HFF-Myc (cell line): ENCODE data around the gene PTPRN2.
A peak's percentile ranks its signal among the peaks of the same experiment; 100 is the strongest.

Source experiments
- DNase-seq: peaks from one replicate; pipeline ENCODE4 v3.0.0-alpha.2; 2011; ENCODE audit warnings: low read depth; ENCODE audit errors: extremely low read depth
- H3K4me3 ChIP-seq: replicated peaks from 2 replicates; pipeline ENCODE4 v1.5.1; 2011; ENCODE audit warnings: low read depth, mild to moderate bottlenecking, control low read depth, low read length
- TF ChIP-seq, protein P1 (sequence below): IDR thresholded peaks from 2 replicates; pipeline ENCODE4 v1.5.1; 2012; ENCODE audit warnings: mild to moderate bottlenecking, low read depth, low read length, control low read depth; ENCODE audit errors: missing control alignments

The PTPRN2 gene

DNA sequence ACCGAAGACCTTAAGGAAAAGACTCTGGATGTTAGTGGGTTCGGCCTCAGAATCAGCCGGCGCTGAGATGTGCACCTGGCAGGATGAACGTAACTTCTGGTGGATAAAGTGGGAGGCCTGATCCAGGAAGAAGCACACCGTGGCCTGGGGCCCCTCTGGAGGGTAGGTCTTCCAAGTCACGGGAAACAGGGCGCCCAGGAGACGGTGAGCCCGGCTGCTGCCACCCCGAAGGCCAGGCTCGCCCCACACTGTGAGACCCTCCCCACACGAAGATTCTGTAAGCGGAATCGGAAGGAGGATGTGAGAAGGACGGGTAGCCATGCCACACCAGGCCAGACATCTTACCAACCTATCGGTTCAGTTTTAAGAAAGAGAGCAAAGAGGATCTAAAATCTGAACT, 971.8 kb downstream of the PTPRN2 start:
- H3K4me3 ChIP-seq = no peak overlapping the region
- DNase-seq = no peak
- TF ChIP-seq, protein P1, sequence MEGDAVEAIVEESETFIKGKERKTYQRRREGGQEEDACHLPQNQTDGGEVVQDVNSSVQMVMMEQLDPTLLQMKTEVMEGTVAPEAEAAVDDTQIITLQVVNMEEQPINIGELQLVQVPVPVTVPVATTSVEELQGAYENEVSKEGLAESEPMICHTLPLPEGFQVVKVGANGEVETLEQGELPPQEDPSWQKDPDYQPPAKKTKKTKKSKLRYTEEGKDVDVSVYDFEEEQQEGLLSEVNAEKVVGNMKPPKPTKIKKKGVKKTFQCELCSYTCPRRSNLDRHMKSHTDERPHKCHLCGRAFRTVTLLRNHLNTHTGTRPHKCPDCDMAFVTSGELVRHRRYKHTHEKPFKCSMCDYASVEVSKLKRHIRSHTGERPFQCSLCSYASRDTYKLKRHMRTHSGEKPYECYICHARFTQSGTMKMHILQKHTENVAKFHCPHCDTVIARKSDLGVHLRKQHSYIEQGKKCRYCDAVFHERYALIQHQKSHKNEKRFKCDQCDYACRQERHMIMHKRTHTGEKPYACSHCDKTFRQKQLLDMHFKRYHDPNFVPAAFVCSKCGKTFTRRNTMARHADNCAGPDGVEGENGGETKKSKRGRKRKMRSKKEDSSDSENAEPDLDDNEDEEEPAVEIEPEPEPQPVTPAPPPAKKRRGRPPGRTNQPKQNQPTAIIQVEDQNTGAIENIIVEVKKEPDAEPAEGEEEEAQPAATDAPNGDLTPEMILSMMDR = no peak

GRCh38 chr7:157615101-157615817, 972.4 kb downstream of the PTPRN2 start:
- H3K4me3 ChIP-seq = no peak overlapping the region
- TF ChIP-seq, protein P1 = no peak
- DNase-seq = no peak

- TF ChIP-seq, protein P1 = no peak
- no peak overlapping the region for H3K4me3 ChIP-seq
- DNase-seq = no peak
These were observed 973.1 kb downstream of the PTPRN2 start for GRCh38 chr7:157614457-157615020.

- TF ChIP-seq, protein P1 = no peak
- DNase-seq = no peak
- H3K4me3 ChIP-seq = no peak overlapping the region
These were observed 973.9 kb downstream of the PTPRN2 start for GRCh38 chr7:157613575-157614322.

DNA sequence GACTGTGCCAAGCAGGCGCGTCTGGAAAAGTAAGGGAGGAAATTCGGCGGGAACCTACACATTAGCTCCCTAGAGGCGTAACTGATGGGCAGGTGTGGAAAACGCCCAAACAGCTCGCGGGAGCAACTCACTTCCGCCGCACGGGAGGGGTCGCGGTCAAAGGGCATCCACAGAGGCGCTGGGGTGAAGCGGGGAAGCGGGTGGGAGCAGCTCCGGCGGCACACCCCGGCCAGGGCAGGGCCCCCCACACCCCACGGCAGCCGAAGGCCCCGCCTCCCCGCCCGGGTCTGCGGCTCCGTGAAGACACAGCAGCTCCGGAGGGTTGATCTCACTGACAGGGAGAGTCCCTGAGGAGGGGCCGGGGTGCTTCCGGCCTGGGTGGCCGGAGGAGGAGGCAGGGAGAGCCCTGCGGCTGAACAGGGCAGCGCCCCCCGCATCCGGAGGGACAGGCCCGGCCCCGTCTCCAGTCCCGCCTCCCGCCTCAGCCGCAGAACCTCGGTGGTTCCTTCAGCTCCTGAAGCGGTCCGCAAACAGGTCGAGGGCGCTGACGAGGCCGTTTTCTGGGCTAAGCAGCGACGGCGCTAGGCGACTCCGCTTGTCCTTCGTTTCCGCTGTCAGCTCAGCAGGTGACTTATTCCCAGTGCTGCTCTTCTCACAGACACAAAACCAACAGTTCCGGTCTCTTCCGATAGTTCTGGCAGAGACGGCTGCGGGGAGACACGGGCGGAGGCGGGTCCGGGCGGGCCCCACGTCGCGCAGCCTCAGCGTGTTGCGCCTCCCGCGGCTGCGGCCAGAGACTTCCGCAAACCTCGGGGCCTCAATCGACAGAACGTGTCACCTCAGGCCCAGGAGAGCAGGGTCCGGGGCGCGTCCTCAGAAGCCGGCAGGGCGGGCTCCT, 974.7 kb downstream of the PTPRN2 start:
- TF ChIP-seq, protein P1 = no peak
- DNase-seq = no peak
- H3K4me3 ChIP-seq = peak overlapping the region; percentile 15; the same call in 1 of the 2 replicates

DNA sequence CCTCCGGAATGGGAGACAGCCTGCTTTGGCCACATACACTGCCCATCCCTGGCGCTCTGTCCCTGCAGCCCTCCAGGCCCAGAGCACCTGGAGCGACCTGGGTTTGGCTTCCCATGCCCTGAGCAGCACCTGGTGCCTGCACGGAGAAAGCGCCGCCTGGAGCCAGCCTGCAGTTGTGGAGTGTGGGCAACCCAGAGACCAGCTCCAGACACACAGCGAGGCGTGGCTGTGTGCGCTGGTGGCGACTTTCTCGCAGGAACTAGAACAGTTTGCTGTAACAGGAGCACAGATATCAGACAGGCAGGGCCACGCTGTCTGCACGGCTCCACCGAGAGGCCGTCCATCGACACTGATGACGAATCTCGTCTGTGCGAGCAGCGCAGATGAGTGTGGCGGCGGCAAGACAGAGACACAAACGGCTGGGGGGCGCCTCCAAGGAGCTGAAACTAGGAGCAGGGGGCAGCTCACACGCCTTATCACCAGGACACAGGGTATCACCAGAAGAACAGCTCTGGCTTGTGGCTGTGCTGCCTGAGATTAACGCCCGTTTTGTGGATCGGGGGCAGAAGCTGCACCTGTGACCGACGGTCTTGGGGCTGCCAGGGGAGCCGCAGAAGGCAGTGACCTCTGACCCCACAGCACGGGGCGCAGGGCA, 975.5 kb downstream of the PTPRN2 start:
- TF ChIP-seq, protein P1 = no peak

More for the DNA sequence above, 975.5 kb downstream of the PTPRN2 start:
- no peak overlapping the region for H3K4me3 ChIP-seq
- no peak for DNase-seq
